ENCODE measurements around the gene ABI3BP.

ABI3BP gene

DNA sequence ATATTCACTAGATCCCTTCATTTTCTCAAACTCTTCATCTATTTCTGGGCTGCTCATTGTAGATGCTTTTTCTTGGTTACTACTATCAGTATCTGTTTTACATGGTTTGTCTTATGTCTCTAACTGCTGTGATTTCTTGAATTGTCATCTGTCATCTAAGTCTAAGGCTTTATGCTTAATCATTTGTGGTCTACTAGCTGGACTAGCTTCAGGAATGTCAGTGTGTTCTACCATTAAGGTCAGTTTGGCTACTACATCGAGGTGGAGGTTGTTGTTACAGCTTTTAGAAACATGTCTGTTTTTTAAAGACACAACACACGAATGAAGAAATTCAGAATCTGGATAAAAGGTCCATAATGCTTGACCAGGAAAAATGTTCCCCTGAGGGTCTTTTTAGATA is 82.2 kb downstream of the ABI3BP start:
- TF ChIP-seq CEBPB (IDR thresholded peaks at IDR 0.05) (no peak), FOXM1 (IDR thresholded peaks at IDR 0.05; ENCODE audit: borderline replicate concordance, low read depth) (no peak), EGR1 (IDR thresholded peaks at IDR 0.05) (no peak), YY1 (IDR thresholded peaks at IDR 0.05; ENCODE audit: low read depth) (no peak), TCF12 (IDR thresholded peaks at IDR 0.05; ENCODE audit: low read depth) (no peak), ZBTB7A (IDR thresholded peaks at IDR 0.05; ENCODE audit: low read depth) (no peak), NFIC (IDR thresholded peaks at IDR 0.05) (no peak), RAD21 (IDR thresholded peaks at IDR 0.05; ENCODE audit: low read depth) (no peak), TAF1 (IDR thresholded peaks at IDR 0.05; ENCODE audit: low read depth) (no peak), TEAD4 (IDR thresholded peaks at IDR 0.05) (no peak), EP300 (IDR thresholded peaks at IDR 0.05; ENCODE audit: borderline replicate concordance) (no peak), CREB1 (IDR thresholded peaks at IDR 0.05; ENCODE audit: low read depth) (no peak)
- TF ChIP-seq, protein P1, sequence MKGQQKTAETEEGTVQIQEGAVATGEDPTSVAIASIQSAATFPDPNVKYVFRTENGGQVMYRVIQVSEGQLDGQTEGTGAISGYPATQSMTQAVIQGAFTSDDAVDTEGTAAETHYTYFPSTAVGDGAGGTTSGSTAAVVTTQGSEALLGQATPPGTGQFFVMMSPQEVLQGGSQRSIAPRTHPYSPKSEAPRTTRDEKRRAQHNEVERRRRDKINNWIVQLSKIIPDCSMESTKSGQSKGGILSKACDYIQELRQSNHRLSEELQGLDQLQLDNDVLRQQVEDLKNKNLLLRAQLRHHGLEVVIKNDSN (IDR thresholded peaks at IDR 0.05), result no peak
- TF ChIP-seq, protein P2, sequence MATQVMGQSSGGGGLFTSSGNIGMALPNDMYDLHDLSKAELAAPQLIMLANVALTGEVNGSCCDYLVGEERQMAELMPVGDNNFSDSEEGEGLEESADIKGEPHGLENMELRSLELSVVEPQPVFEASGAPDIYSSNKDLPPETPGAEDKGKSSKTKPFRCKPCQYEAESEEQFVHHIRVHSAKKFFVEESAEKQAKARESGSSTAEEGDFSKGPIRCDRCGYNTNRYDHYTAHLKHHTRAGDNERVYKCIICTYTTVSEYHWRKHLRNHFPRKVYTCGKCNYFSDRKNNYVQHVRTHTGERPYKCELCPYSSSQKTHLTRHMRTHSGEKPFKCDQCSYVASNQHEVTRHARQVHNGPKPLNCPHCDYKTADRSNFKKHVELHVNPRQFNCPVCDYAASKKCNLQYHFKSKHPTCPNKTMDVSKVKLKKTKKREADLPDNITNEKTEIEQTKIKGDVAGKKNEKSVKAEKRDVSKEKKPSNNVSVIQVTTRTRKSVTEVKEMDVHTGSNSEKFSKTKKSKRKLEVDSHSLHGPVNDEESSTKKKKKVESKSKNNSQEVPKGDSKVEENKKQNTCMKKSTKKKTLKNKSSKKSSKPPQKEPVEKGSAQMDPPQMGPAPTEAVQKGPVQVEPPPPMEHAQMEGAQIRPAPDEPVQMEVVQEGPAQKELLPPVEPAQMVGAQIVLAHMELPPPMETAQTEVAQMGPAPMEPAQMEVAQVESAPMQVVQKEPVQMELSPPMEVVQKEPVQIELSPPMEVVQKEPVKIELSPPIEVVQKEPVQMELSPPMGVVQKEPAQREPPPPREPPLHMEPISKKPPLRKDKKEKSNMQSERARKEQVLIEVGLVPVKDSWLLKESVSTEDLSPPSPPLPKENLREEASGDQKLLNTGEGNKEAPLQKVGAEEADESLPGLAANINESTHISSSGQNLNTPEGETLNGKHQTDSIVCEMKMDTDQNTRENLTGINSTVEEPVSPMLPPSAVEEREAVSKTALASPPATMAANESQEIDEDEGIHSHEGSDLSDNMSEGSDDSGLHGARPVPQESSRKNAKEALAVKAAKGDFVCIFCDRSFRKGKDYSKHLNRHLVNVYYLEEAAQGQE (IDR thresholded peaks at IDR 0.05; ENCODE audit: low read depth), result no peak
- TF ChIP-seq, protein P3, sequence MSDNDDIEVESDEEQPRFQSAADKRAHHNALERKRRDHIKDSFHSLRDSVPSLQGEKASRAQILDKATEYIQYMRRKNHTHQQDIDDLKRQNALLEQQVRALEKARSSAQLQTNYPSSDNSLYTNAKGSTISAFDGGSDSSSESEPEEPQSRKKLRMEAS (IDR thresholded peaks at IDR 0.05), result no peak

DNA sequence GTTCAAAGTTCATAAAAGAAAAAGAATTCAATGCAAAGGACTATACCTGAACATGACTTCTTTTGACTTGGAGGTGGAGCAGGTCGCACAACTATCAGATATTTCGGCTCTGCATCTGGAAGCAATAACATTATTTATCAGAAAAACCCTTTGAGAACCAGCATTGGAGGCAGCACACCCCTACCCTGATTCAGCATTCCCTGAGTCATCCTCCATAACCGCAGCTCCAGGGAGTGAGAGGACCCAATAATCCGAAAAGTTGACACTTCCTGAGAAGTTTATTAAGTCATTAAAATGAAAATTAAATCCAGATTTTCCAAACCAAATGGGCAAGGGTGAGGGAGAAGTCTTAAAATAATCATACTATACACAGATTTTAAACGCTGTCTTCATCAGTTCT is 90.6 kb downstream of the ABI3BP start:
- TF ChIP-seq NFIC (IDR thresholded peaks at IDR 0.05), result no peak
- no peak for TF ChIP-seq TAF1 (IDR thresholded peaks at IDR 0.05; ENCODE audit: low read depth)
- no peak for TF ChIP-seq EGR1 (IDR thresholded peaks at IDR 0.05)
- TF ChIP-seq, protein P3 (IDR thresholded peaks at IDR 0.05), result no peak
- no peak for TF ChIP-seq TCF12 (IDR thresholded peaks at IDR 0.05; ENCODE audit: low read depth)
- no peak for TF ChIP-seq TEAD4 (IDR thresholded peaks at IDR 0.05)
- TF ChIP-seq CREB1 (IDR thresholded peaks at IDR 0.05; ENCODE audit: low read depth), result no peak
- no peak for TF ChIP-seq YY1 (IDR thresholded peaks at IDR 0.05; ENCODE audit: low read depth)
- no peak for TF ChIP-seq ZBTB7A (IDR thresholded peaks at IDR 0.05; ENCODE audit: low read depth)

DNA sequence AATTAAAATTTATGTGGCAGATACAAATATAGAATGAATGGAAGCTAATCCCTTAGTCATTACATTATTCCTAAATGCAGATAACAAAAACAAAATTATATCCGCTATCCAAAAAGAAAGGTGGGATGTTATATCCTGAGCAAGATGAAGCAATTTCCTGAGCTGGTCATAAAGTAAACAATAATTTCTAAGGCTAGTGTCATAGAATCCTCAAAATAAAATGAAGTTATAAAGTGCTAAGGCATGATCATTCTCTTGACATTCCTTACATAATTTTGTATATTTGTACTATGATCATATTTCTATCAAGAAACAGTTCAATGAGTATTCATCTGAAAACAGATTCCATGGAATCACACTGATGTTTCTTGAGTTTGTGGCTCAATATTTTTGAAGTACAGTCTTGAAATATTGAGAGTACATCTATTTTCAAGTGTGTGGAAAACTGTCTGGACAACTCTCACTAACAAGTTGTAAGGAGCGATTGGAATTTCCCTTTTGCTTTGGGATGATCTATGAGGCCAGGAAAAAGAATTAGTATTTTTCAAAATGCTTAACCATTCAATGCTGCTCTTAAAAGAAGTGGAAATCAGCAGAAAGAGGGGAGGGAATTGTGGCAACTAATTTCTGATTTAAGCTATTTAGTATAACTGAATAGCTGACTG is 92.4 kb downstream of the ABI3BP start:
- TF ChIP-seq EGR1 (IDR thresholded peaks at IDR 0.05) (no peak), FOXM1 (IDR thresholded peaks at IDR 0.05; ENCODE audit: borderline replicate concordance, low read depth) (no peak), RAD21 (IDR thresholded peaks at IDR 0.05; ENCODE audit: low read depth) (no peak), ZBTB7A (IDR thresholded peaks at IDR 0.05; ENCODE audit: low read depth) (no peak), YY1 (IDR thresholded peaks at IDR 0.05; ENCODE audit: low read depth) (no peak), CEBPB (IDR thresholded peaks at IDR 0.05) (no peak), CREB1 (IDR thresholded peaks at IDR 0.05; ENCODE audit: low read depth) (no peak), TAF1 (IDR thresholded peaks at IDR 0.05; ENCODE audit: low read depth) (no peak), NFIC (IDR thresholded peaks at IDR 0.05) (no peak), TEAD4 (IDR thresholded peaks at IDR 0.05) (no peak), EP300 (IDR thresholded peaks at IDR 0.05; ENCODE audit: borderline replicate concordance) (no peak), TCF12 (IDR thresholded peaks at IDR 0.05; ENCODE audit: low read depth) (no peak)
- TF ChIP-seq, protein P3 (IDR thresholded peaks at IDR 0.05), result no peak
- TF ChIP-seq, protein P2 (IDR thresholded peaks at IDR 0.05; ENCODE audit: low read depth), result no peak
- TF ChIP-seq, protein P1 (IDR thresholded peaks at IDR 0.05), result no peak

DNA sequence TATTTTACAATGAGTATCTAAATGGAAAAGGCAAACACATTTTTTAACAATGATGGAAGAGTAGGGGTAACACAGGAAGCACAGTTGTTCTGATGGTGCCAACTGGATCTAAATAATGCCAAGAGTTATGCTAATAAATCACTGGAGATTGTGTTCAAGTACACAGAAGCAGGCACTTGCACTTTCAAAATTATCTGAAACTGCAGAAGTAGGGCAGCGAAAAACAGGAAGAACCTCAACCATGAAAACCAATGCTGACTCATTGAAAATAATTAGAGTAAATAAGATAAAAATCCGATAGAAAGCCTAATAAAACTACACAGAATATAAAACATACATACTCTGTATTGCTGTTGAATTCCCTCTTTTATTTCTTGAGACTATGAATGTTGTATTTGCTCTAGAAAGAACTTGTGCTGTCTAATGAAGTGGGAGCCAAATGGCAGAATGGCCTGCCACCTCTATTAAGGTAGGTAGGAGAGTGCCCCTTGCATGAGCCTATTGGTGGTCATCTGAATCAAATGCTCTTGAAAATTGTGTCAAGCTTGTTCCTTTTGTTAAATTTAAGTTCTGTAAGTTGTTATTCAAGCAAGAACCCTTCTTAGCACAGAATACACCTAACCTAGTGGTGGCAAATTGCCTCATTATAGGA is 93.7 kb downstream of the ABI3BP start:
- TF ChIP-seq TEAD4 (IDR thresholded peaks at IDR 0.05), result no peak
- no peak for TF ChIP-seq CEBPB (IDR thresholded peaks at IDR 0.05)
- no peak for TF ChIP-seq TAF1 (IDR thresholded peaks at IDR 0.05; ENCODE audit: low read depth)
- TF ChIP-seq, protein P1 (IDR thresholded peaks at IDR 0.05), result no peak
- TF ChIP-seq CREB1 (IDR thresholded peaks at IDR 0.05; ENCODE audit: low read depth), result no peak
- TF ChIP-seq EGR1 (IDR thresholded peaks at IDR 0.05), result no peak
- TF ChIP-seq EP300 (IDR thresholded peaks at IDR 0.05; ENCODE audit: borderline replicate concordance), result no peak
- TF ChIP-seq, protein P2 (IDR thresholded peaks at IDR 0.05; ENCODE audit: low read depth), result no peak
- TF ChIP-seq, protein P3 (IDR thresholded peaks at IDR 0.05), result no peak
- TF ChIP-seq ZBTB7A (IDR thresholded peaks at IDR 0.05; ENCODE audit: low read depth), result no peak
- no peak for TF ChIP-seq NFIC (IDR thresholded peaks at IDR 0.05)
- TF ChIP-seq FOXM1 (IDR thresholded peaks at IDR 0.05; ENCODE audit: borderline replicate concordance, low read depth), result no peak
- TF ChIP-seq RAD21 (IDR thresholded peaks at IDR 0.05; ENCODE audit: low read depth), result no peak

All from Ishikawa (cell line).